H1 (cell line): Measurements from ENCODE around the gene CSF3.

Source experiments
- CHD2 ChIP-seq: IDR thresholded peaks from 2 replicates; pipeline ENCODE4 v1.6.1; 2012; ENCODE audit warnings: low read length, improper control_type of control experiment
- EGR1 ChIP-seq: IDR thresholded peaks from 2 replicates; pipeline ENCODE4 v1.6.1; 2011; ENCODE audit warnings: low read depth, low read length, borderline replicate concordance
- HDAC6 ChIP-seq: IDR thresholded peaks from one replicate; pipeline ENCODE4 v1.7.1; 2012; ENCODE audit warnings: low read depth, mild to moderate bottlenecking, inconsistent platforms, low read length, moderate library complexity
- JUND ChIP-seq: IDR thresholded peaks from 2 replicates; pipeline ENCODE4 v1.6.1; 2011; ENCODE audit warnings: mild to moderate bottlenecking, improper control_type of control experiment, low read length
- RBBP5 ChIP-seq: IDR thresholded peaks from 2 replicates; pipeline ENCODE4 v1.7.1; 2012; ENCODE audit warnings: low read depth, mild to moderate bottlenecking, inconsistent platforms, low read length, moderate library complexity, borderline replicate concordance
- ZNF274 ChIP-seq: IDR thresholded peaks from 2 replicates; pipeline ENCODE4 v1.7.0; 2012; ENCODE audit warnings: low read length, borderline replicate concordance; ENCODE audit errors: extremely low read depth
- TF ChIP-seq, protein P1 (sequence below), 3 experiments: IDR thresholded peaks; 1 replicate in 2 of 3; 2 replicates in 1 of 3; pipeline versions ENCODE4 v1.5.1 to v1.6.1; 2011; ENCODE audit warnings: low read length in 3 of 3, mild to moderate bottlenecking in 3 of 3, inconsistent platforms in 2 of 3, low read depth in 1 of 3, moderate library complexity in 1 of 3; ENCODE audit not compliant: insufficient read depth in 1 of 3; ENCODE audit errors: control extremely low read depth in 1 of 3

DNA sequence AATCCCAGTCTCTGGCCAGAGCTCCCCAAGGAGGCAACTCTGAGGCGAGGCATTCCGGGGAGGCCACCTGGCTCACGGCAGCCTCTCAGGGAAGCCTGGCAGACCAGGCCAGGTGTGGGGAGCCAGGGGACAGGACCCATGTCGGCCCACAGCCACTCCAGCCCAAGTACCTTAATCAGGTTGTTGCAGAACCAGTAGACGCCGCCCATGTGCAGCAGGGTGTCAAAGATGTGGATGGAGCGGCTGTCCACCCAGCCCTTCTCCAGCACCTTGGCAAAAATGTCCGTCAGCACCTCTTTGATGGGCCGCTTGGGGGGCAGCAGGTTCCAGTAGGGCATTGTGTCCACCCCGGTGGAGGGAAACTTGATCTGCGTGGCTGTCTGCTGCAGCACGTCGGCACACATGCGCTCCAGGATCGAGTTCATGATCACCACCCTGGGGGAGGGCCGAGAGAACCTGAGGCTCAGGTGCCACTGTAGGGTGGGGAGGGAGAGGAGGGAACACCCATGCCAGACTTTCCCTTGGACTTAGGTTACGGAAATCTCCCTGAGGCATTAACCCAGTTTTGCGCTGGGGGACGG is 7.8 kb downstream of the CSF3 start:
- TF ChIP-seq, protein P1, sequence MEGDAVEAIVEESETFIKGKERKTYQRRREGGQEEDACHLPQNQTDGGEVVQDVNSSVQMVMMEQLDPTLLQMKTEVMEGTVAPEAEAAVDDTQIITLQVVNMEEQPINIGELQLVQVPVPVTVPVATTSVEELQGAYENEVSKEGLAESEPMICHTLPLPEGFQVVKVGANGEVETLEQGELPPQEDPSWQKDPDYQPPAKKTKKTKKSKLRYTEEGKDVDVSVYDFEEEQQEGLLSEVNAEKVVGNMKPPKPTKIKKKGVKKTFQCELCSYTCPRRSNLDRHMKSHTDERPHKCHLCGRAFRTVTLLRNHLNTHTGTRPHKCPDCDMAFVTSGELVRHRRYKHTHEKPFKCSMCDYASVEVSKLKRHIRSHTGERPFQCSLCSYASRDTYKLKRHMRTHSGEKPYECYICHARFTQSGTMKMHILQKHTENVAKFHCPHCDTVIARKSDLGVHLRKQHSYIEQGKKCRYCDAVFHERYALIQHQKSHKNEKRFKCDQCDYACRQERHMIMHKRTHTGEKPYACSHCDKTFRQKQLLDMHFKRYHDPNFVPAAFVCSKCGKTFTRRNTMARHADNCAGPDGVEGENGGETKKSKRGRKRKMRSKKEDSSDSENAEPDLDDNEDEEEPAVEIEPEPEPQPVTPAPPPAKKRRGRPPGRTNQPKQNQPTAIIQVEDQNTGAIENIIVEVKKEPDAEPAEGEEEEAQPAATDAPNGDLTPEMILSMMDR (IDR thresholded peaks at IDR 0.05; ENCODE audit: control extremely low read depth in 1 of 3, insufficient read depth in 1 of 3, low read depth in 1 of 3, low read length in 3 of 3), result no peak
- TF ChIP-seq JUND, result no peak
- no peak for TF ChIP-seq RBBP5
- TF ChIP-seq HDAC6, result no peak
- TF ChIP-seq CHD2, result no peak
- TF ChIP-seq EGR1, result no peak
- TF ChIP-seq ZNF274, result no peak
